ENCODE data around the gene KIAA1671. TPM values are rescaled to one million over a fixed set of nuclear protein-coding genes. Genes with fewer than 3 reads are reported as not detected.

The KIAA1671 gene
- total RNA-seq, 6 experiments from 2014 or later = 1.3 to 5.0 (median 1.6) TPM

GRCh38 chr22:25027959-25028840, 75.7 kb downstream of the KIAA1671 start:
- peak; percentile 52; the same call in 1 of the 2 replicates for TF ChIP-seq CTCF (IDR thresholded peaks at IDR 0.05)
- H3K27me3 Mint-ChIP-seq (ENCODE audit: insufficient read depth) = peaks cover 3% of the 10 kb centered on the region
- peaks cover 28% of the 10 kb centered on the region for H3K4me1 Mint-ChIP-seq (ENCODE audit: low read depth)
- no peak overlapping the region for H3K4me3 Mint-ChIP-seq
- H3K9me3 Mint-ChIP-seq = peaks cover 24% of the 10 kb centered on the region
- no peak overlapping the region for H3K27ac Mint-ChIP-seq
- H3K36me3 Mint-ChIP-seq (ENCODE audit: low read depth) = no peaks in the 10 kb centered on the region
- DNase-seq = no peak

GRCh38 chr22:25028841-25029141, 76.3 kb downstream of the KIAA1671 start:
- H3K4me3 Mint-ChIP-seq = no peak overlapping the region
- H3K4me1 Mint-ChIP-seq (ENCODE audit: low read depth) = peaks cover 28% of the 10 kb centered on the region
- H3K27me3 Mint-ChIP-seq (ENCODE audit: insufficient read depth) = peaks cover 3% of the 10 kb centered on the region
- TF ChIP-seq CTCF (IDR thresholded peaks at IDR 0.05) = no peak
- H3K36me3 Mint-ChIP-seq (ENCODE audit: low read depth) = no peaks in the 10 kb centered on the region
- H3K27ac Mint-ChIP-seq = no peak overlapping the region
- no peak for DNase-seq
- H3K9me3 Mint-ChIP-seq = peaks cover 24% of the 10 kb centered on the region

- H3K4me3 Mint-ChIP-seq = no peak overlapping the region
- peaks cover 25% of the 10 kb centered on the region for H3K9me3 Mint-ChIP-seq
- no peak overlapping the region for H3K27ac Mint-ChIP-seq
- H3K27me3 Mint-ChIP-seq (ENCODE audit: insufficient read depth) = no peaks in the 10 kb centered on the region; the same call in 1 of the 2 replicates
- no peak for DNase-seq
- peaks cover 2% of the 10 kb centered on the region; the same call in 1 of the 2 replicates for H3K36me3 Mint-ChIP-seq (ENCODE audit: low read depth)
- no peak for TF ChIP-seq CTCF (IDR thresholded peaks at IDR 0.05)
- peaks cover 24% of the 10 kb centered on the region for H3K4me1 Mint-ChIP-seq (ENCODE audit: low read depth)
Observed at GRCh38 chr22:25029181-25029580, 76.7 kb downstream of the KIAA1671 start.

- Mint-ChIP-seq H3K4me3 (no peak overlapping the region), H3K27me3 (ENCODE audit: insufficient read depth) (no peaks in the 10 kb centered on the region; the same call in 1 of the 2 replicates), H3K9me3 (peaks cover 32% of the 10 kb centered on the region), H3K4me1 (ENCODE audit: low read depth) (peaks cover 16% of the 10 kb centered on the region), H3K36me3 (ENCODE audit: low read depth) (peaks cover 5% of the 10 kb centered on the region; the same call in 1 of the 2 replicates), H3K27ac (no peak overlapping the region)
- TF ChIP-seq CTCF (IDR thresholded peaks at IDR 0.05) = no peak
- DNase-seq = no peak
Observed at GRCh38 chr22:25030636-25031035, 78.1 kb downstream of the KIAA1671 start.

GRCh38 chr22:25032066-25032465, 79.5 kb downstream of the KIAA1671 start:
- Mint-ChIP-seq H3K27me3 (ENCODE audit: insufficient read depth) (no peaks in the 10 kb centered on the region; the same call in 1 of the 2 replicates), H3K36me3 (ENCODE audit: low read depth) (peaks cover 5% of the 10 kb centered on the region; the same call in 1 of the 2 replicates), H3K4me3 (no peak overlapping the region), H3K9me3 (peaks cover 24% of the 10 kb centered on the region), H3K4me1 (ENCODE audit: low read depth) (peaks cover 1% of the 10 kb centered on the region; the same call in 1 of the 2 replicates), H3K27ac (no peak overlapping the region)
- TF ChIP-seq CTCF (IDR thresholded peaks at IDR 0.05) = no peak
- no peak for DNase-seq

All from HFFc6 (cell line).